ENCODE results near the gene SRBD1. TPM values are rescaled to one million over a fixed set of nuclear protein-coding genes. Genes with fewer than 3 reads are reported as not detected.

Gene SRBD1
- total RNA-seq, 1 experiment from 2014 or later, result 22.8 TPM

DNA sequence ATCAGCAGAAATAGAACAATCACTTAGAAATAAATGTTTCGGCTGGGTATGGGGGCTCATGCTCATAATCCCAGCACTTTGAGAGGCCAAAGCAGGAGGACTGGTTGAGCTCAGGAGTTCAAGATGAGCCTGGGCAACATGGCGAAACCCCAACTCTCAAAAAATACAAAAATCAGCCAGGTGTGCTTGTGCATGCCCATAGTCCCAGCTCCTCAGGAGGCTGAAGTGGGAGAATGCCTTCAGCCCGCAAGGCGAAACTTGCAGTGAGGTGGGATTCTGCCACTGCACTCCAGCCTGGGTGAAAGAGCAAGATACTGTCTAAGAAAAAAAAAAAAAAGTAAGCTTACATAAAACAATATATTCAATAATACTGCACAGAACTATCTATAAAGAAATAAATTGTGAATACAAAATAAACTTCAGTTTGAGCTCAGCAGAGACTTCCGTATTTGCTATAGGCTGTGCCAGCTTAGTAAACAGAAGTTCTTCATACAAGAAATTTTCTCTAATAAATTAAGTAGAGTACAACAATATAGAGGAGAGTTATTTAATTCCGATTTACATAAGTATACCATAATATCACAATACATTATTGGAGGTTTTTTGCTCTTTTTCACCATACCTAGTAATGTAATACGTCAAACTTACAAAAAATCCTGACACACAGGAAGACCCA is 43.6 kb downstream of the SRBD1 start (continued):
- TF ChIP-seq, protein P1, sequence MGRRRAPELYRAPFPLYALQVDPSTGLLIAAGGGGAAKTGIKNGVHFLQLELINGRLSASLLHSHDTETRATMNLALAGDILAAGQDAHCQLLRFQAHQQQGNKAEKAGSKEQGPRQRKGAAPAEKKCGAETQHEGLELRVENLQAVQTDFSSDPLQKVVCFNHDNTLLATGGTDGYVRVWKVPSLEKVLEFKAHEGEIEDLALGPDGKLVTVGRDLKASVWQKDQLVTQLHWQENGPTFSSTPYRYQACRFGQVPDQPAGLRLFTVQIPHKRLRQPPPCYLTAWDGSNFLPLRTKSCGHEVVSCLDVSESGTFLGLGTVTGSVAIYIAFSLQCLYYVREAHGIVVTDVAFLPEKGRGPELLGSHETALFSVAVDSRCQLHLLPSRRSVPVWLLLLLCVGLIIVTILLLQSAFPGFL (CRISPR knock-in tag; IDR thresholded peaks at IDR 0.05; ENCODE audit: borderline replicate concordance), result no peak
- TF ChIP-seq ZNF317 (CRISPR knock-in tag; IDR thresholded peaks at IDR 0.05; ENCODE audit: borderline replicate concordance, low read depth) (no peak), CREB1 (CRISPR knock-in tag; IDR thresholded peaks at IDR 0.05) (no peak)

DNA sequence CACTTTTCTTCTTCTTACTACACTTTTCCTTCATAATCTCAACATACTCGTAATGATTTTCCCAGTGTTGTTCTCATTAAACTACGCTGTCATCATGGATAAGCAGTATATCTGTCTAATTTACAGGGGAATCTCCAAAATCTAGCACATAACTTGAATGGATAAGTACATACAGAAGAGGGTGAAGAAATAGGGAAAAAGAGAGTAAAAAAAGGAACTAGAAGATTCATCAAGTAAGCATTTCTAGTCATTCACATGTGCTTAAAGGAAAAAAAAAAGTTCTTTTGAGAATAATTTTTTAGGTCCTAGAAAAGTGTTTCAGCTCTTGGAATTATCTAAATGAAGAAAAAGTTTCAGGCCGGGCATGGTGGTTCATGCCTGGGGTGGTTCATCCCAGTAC is 51.6 kb downstream of the SRBD1 start:
- Mint-ChIP-seq H3K27ac (peak overlapping the region; percentile 4; the same call in 1 of the 2 replicates), H3K4me1 (peaks cover 18% of the 10 kb centered on the region), H3K27me3 (ENCODE audit: low read depth) (no peaks in the 10 kb centered on the region), H3K9me3 (no peaks in the 10 kb centered on the region), H3K36me3 (no peaks in the 10 kb centered on the region), H3K4me3 (no peak overlapping the region)
- ATAC-seq (no peak), DNase-seq (ENCODE audit: low spot score) (no peak)
- POLR2A ChIA-PET, result no interaction called here
- CTCF ChIA-PET, result no interaction called here
- no peak for TF ChIP-seq GABPB1 (CRISPR knock-in tag; IDR thresholded peaks at IDR 0.05)
- TF ChIP-seq, protein P2, sequence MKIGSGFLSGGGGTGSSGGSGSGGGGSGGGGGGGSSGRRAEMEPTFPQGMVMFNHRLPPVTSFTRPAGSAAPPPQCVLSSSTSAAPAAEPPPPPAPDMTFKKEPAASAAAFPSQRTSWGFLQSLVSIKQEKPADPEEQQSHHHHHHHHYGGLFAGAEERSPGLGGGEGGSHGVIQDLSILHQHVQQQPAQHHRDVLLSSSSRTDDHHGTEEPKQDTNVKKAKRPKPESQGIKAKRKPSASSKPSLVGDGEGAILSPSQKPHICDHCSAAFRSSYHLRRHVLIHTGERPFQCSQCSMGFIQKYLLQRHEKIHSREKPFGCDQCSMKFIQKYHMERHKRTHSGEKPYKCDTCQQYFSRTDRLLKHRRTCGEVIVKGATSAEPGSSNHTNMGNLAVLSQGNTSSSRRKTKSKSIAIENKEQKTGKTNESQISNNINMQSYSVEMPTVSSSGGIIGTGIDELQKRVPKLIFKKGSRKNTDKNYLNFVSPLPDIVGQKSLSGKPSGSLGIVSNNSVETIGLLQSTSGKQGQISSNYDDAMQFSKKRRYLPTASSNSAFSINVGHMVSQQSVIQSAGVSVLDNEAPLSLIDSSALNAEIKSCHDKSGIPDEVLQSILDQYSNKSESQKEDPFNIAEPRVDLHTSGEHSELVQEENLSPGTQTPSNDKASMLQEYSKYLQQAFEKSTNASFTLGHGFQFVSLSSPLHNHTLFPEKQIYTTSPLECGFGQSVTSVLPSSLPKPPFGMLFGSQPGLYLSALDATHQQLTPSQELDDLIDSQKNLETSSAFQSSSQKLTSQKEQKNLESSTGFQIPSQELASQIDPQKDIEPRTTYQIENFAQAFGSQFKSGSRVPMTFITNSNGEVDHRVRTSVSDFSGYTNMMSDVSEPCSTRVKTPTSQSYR (CRISPR knock-in tag; IDR thresholded peaks at IDR 0.05), result no peak
- TF ChIP-seq, protein P3, sequence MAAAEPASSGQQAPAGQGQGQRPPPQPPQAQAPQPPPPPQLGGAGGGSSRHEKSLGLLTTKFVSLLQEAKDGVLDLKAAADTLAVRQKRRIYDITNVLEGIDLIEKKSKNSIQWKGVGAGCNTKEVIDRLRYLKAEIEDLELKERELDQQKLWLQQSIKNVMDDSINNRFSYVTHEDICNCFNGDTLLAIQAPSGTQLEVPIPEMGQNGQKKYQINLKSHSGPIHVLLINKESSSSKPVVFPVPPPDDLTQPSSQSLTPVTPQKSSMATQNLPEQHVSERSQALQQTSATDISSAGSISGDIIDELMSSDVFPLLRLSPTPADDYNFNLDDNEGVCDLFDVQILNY (CRISPR knock-in tag; IDR thresholded peaks at IDR 0.05), result no peak
- no peak for TF ChIP-seq ATF1 (CRISPR knock-in tag; IDR thresholded peaks at IDR 0.05)
- TF ChIP-seq, protein P4, sequence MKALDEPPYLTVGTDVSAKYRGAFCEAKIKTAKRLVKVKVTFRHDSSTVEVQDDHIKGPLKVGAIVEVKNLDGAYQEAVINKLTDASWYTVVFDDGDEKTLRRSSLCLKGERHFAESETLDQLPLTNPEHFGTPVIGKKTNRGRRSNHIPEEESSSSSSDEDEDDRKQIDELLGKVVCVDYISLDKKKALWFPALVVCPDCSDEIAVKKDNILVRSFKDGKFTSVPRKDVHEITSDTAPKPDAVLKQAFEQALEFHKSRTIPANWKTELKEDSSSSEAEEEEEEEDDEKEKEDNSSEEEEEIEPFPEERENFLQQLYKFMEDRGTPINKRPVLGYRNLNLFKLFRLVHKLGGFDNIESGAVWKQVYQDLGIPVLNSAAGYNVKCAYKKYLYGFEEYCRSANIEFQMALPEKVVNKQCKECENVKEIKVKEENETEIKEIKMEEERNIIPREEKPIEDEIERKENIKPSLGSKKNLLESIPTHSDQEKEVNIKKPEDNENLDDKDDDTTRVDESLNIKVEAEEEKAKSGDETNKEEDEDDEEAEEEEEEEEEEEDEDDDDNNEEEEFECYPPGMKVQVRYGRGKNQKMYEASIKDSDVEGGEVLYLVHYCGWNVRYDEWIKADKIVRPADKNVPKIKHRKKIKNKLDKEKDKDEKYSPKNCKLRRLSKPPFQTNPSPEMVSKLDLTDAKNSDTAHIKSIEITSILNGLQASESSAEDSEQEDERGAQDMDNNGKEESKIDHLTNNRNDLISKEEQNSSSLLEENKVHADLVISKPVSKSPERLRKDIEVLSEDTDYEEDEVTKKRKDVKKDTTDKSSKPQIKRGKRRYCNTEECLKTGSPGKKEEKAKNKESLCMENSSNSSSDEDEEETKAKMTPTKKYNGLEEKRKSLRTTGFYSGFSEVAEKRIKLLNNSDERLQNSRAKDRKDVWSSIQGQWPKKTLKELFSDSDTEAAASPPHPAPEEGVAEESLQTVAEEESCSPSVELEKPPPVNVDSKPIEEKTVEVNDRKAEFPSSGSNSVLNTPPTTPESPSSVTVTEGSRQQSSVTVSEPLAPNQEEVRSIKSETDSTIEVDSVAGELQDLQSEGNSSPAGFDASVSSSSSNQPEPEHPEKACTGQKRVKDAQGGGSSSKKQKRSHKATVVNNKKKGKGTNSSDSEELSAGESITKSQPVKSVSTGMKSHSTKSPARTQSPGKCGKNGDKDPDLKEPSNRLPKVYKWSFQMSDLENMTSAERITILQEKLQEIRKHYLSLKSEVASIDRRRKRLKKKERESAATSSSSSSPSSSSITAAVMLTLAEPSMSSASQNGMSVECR (CRISPR knock-in tag; IDR thresholded peaks at IDR 0.05; ENCODE audit: borderline replicate concordance), result no peak
- TF ChIP-seq, protein P5, sequence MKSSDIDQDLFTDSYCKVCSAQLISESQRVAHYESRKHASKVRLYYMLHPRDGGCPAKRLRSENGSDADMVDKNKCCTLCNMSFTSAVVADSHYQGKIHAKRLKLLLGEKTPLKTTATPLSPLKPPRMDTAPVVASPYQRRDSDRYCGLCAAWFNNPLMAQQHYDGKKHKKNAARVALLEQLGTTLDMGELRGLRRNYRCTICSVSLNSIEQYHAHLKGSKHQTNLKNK (CRISPR knock-in tag; IDR thresholded peaks at IDR 0.05), result no peak
- TF ChIP-seq, protein P6, sequence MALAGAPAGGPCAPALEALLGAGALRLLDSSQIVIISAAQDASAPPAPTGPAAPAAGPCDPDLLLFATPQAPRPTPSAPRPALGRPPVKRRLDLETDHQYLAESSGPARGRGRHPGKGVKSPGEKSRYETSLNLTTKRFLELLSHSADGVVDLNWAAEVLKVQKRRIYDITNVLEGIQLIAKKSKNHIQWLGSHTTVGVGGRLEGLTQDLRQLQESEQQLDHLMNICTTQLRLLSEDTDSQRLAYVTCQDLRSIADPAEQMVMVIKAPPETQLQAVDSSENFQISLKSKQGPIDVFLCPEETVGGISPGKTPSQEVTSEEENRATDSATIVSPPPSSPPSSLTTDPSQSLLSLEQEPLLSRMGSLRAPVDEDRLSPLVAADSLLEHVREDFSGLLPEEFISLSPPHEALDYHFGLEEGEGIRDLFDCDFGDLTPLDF (CRISPR knock-in tag; IDR thresholded peaks at IDR 0.05), result no peak
- no peak for TF ChIP-seq ZNF219 (CRISPR knock-in tag; IDR thresholded peaks at IDR 0.05; ENCODE audit: borderline replicate concordance)
- TF ChIP-seq ZNF263 (CRISPR knock-in tag; IDR thresholded peaks at IDR 0.05; ENCODE audit: low read depth), result no peak
- no peak for TF ChIP-seq NR1H2 (CRISPR knock-in tag; IDR thresholded peaks at IDR 0.05)
- TF ChIP-seq, protein P7, sequence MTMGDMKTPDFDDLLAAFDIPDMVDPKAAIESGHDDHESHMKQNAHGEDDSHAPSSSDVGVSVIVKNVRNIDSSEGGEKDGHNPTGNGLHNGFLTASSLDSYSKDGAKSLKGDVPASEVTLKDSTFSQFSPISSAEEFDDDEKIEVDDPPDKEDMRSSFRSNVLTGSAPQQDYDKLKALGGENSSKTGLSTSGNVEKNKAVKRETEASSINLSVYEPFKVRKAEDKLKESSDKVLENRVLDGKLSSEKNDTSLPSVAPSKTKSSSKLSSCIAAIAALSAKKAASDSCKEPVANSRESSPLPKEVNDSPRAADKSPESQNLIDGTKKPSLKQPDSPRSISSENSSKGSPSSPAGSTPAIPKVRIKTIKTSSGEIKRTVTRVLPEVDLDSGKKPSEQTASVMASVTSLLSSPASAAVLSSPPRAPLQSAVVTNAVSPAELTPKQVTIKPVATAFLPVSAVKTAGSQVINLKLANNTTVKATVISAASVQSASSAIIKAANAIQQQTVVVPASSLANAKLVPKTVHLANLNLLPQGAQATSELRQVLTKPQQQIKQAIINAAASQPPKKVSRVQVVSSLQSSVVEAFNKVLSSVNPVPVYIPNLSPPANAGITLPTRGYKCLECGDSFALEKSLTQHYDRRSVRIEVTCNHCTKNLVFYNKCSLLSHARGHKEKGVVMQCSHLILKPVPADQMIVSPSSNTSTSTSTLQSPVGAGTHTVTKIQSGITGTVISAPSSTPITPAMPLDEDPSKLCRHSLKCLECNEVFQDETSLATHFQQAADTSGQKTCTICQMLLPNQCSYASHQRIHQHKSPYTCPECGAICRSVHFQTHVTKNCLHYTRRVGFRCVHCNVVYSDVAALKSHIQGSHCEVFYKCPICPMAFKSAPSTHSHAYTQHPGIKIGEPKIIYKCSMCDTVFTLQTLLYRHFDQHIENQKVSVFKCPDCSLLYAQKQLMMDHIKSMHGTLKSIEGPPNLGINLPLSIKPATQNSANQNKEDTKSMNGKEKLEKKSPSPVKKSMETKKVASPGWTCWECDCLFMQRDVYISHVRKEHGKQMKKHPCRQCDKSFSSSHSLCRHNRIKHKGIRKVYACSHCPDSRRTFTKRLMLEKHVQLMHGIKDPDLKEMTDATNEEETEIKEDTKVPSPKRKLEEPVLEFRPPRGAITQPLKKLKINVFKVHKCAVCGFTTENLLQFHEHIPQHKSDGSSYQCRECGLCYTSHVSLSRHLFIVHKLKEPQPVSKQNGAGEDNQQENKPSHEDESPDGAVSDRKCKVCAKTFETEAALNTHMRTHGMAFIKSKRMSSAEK (CRISPR knock-in tag; IDR thresholded peaks at IDR 0.05; ENCODE audit: borderline replicate concordance), result no peak
- TF ChIP-seq CBFB (CRISPR knock-in tag; IDR thresholded peaks at IDR 0.05; ENCODE audit: low read depth), result no peak
- no peak for TF ChIP-seq TCF7 (CRISPR knock-in tag; IDR thresholded peaks at IDR 0.05; ENCODE audit: low read depth)
- TF ChIP-seq, protein P8, sequence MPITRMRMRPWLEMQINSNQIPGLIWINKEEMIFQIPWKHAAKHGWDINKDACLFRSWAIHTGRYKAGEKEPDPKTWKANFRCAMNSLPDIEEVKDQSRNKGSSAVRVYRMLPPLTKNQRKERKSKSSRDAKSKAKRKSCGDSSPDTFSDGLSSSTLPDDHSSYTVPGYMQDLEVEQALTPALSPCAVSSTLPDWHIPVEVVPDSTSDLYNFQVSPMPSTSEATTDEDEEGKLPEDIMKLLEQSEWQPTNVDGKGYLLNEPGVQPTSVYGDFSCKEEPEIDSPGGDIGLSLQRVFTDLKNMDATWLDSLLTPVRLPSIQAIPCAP (CRISPR knock-in tag; IDR thresholded peaks at IDR 0.05), result no peak
- no peak for TF ChIP-seq ELF4 (CRISPR knock-in tag; IDR thresholded peaks at IDR 0.05; ENCODE audit: low read depth)
- no peak for TF ChIP-seq JUN (CRISPR knock-in tag; IDR thresholded peaks at IDR 0.05)

Measured in WTC11 (cell line).